Loucy (cell line): ENCODE measurements around the gene COP1.

ENCODE experiments used
- H2AFZ ChIP-seq: fragments of 200-600 bp; sonication (generic); 2 replicates; pipeline ENCODE4 v1.6.0; 2016; ENCODE audit warnings: antibody characterized with exemption, mild to moderate bottlenecking, low read length, moderate library complexity
- H3F3A ChIP-seq: fragments of 200-600 bp; 2 replicates; pipeline ENCODE4 v1.6.0; 2016; ENCODE audit warnings: antibody characterized with exemption, low read depth, mild to moderate bottlenecking
- H3K27me3 ChIP-seq: fragments of 200-600 bp; sonication (generic); 2 replicates; pipeline ENCODE4 v1.6.1; 2014; ENCODE audit warnings: low read length, mild to moderate bottlenecking; ENCODE audit not compliant: insufficient read depth, poor library complexity, severe bottlenecking
- H3K36me3 ChIP-seq: fragments of 200-600 bp; sonication (generic); 2 replicates; pipeline ENCODE4 v1.6.1; 2016; ENCODE audit warnings: low read length; ENCODE audit not compliant: insufficient read depth
- H3K4me1 ChIP-seq: fragments of 200-600 bp; sonication (generic); 2 replicates; pipeline ENCODE4 v1.5.1; 2014; ENCODE audit warnings: low read length, mild to moderate bottlenecking; ENCODE audit not compliant: insufficient read depth, poor library complexity, severe bottlenecking
- H3K4me2 ChIP-seq: fragments of 200-600 bp; sonication (generic); 2 replicates; pipeline ENCODE4 v1.6.0; 2014; ENCODE audit warnings: antibody characterized with exemption, low read length, low read depth, mild to moderate bottlenecking; ENCODE audit not compliant: poor library complexity, severe bottlenecking
- H3K4me3 ChIP-seq: fragments of 200-600 bp; sonication (generic); 2 replicates; pipeline ENCODE4 v1.5.1; 2014; ENCODE audit warnings: low read length, mild to moderate bottlenecking, mixed read lengths; ENCODE audit not compliant: poor library complexity, severe bottlenecking
- H3K79me2 ChIP-seq: fragments of 200-600 bp; sonication (generic); 2 replicates; pipeline ENCODE4 v1.6.1; 2014; ENCODE audit warnings: low read length; ENCODE audit not compliant: insufficient read depth
- H3K9ac ChIP-seq: fragments of 200-600 bp; sonication (generic); 2 replicates; pipeline ENCODE4 v1.6.0; 2014; ENCODE audit warnings: mild to moderate bottlenecking, low read depth, low read length, moderate library complexity; ENCODE audit not compliant: poor library complexity, severe bottlenecking
- H3K9me2 ChIP-seq: fragments of 200-600 bp; sonication (generic); replicated peaks from 2 replicates; pipeline ENCODE4 v1.6.1; 2016; ENCODE audit warnings: low read depth, low read length, mixed read lengths
- H3K9me3 ChIP-seq: fragments of 200-600 bp; sonication (generic); 2 replicates; pipeline ENCODE4 v1.6.1; 2014; ENCODE audit warnings: mild to moderate bottlenecking, antibody characterized with exemption, low read length, low read depth; ENCODE audit not compliant: insufficient read depth
- H4K20me1 ChIP-seq: fragments of 200-600 bp; sonication (generic); 2 replicates; pipeline ENCODE4 v1.6.0; 2014; ENCODE audit warnings: antibody characterized with exemption, low read length, mild to moderate bottlenecking; ENCODE audit not compliant: insufficient read depth, poor library complexity, severe bottlenecking
- CTCF ChIP-seq: fragments of 200-600 bp; sonication (generic); conservative IDR thresholded peaks from 2 replicates; pipeline ENCODE4 v1.5.1; 2014; ENCODE audit warnings: mild to moderate bottlenecking, antibody characterized with exemption, low read length
- EZH2phosphoT487 ChIP-seq: fragments of 200-600 bp; IDR thresholded peaks from 2 replicates; pipeline ENCODE4 v1.6.1; 2018; ENCODE audit warnings: antibody characterized with exemption, mild to moderate bottlenecking, moderate library complexity, borderline replicate concordance

The COP1 gene

DNA sequence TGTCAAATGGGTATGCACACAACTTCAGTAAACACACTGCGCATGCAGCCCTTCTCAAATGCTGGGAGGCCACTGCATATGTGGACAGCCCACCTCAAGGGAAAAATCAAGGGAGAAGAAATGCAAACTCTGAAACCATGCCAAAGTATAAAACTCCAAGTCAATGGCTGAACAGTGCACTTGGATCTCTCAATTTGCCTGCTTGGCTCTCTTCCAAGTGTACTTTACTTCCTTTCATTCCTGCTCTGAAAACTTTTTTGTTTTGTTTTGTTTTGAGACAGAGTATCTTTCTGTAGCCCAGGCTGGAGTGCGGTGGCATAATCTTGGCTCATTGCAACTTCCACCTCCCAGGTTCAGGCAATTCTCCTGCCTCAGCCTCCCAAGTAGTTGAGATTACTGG, 18.8 kb upstream of the COP1 start:
- Histone ChIP-seq H3K79me2 (no peaks in the 10 kb centered on the region), H3K9me2 (no peaks in the 10 kb centered on the region), H3F3A (no peaks in the 10 kb centered on the region), H3K9me3 (no peaks in the 10 kb centered on the region), H3K4me1 (no peaks in the 10 kb centered on the region), H3K4me3 (no peak overlapping the region), H3K4me2 (no peak overlapping the region), H3K9ac (no peak overlapping the region), H2AFZ (no peak overlapping the region), H4K20me1 (no peaks in the 10 kb centered on the region), H3K36me3 (no peaks in the 10 kb centered on the region), H3K27me3 (no peaks in the 10 kb centered on the region)
- TF ChIP-seq CTCF (no peak), EZH2phosphoT487 (no peak)

DNA sequence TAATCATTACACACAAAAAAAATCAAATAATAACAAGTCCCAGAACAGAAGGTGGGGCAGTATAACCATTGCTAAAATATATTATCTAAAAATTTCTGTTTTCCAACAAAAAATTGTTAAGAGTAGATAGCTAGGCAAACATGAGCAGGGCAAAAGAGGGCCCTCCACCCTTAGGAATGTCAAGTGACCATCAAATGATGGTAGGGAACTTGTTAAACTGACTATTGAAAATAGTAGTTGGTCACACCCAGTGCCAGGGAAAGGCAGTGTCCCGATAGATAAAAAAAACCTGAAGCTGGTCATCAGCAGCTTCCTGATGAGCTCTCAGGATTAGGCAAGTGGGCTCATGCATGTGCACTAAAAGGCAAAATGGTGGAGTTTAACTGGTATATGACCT, 18.4 kb upstream of the COP1 start:
- Histone ChIP-seq H3K9me3 (no peaks in the 10 kb centered on the region), H3K79me2 (no peaks in the 10 kb centered on the region), H3K27me3 (no peaks in the 10 kb centered on the region), H3K36me3 (no peaks in the 10 kb centered on the region), H4K20me1 (no peaks in the 10 kb centered on the region), H3K4me1 (no peaks in the 10 kb centered on the region), H3K4me3 (no peak overlapping the region), H3K4me2 (no peak overlapping the region), H2AFZ (no peak overlapping the region), H3F3A (no peaks in the 10 kb centered on the region), H3K9ac (no peak overlapping the region), H3K9me2 (no peaks in the 10 kb centered on the region)
- TF ChIP-seq EZH2phosphoT487 (no peak), CTCF (no peak)

DNA sequence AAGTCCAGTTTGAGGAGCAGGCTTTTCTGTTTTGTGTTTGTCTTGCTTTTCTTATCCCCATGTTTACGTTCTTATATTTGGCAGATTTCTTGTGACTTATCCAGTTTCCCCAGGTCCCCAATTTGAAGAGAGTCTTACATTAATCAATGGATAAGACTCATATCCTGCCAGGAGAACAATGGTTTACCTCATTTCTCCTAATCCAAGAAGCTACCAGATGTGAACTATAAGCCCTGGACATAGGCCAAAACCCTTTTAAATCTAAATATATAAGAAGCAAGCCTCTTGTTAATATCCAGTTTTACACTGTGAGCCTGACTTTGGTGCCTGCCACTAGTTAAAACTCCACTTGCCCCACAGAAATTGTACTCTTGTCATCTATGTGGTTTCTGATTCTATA, 15.1 kb upstream of the COP1 start:
- H4K20me1 ChIP-seq = no peaks in the 10 kb centered on the region
- H3K27me3 ChIP-seq = no peaks in the 10 kb centered on the region
- TF ChIP-seq CTCF (no peak), EZH2phosphoT487 (no peak)
- no peaks in the 10 kb centered on the region for H3K79me2 ChIP-seq
- no peaks in the 10 kb centered on the region for H3K36me3 ChIP-seq
- H3K9ac ChIP-seq = no peak overlapping the region
- H3K9me2 ChIP-seq = no peaks in the 10 kb centered on the region
- H3F3A ChIP-seq = no peaks in the 10 kb centered on the region
- no peaks in the 10 kb centered on the region for H3K4me1 ChIP-seq
- H3K4me3 ChIP-seq = no peak overlapping the region
- H3K4me2 ChIP-seq = no peak overlapping the region
- H2AFZ ChIP-seq = no peak overlapping the region
- H3K9me3 ChIP-seq = no peaks in the 10 kb centered on the region
